ENCODE results near the gene BABAM2.

The BABAM2 gene

DNA sequence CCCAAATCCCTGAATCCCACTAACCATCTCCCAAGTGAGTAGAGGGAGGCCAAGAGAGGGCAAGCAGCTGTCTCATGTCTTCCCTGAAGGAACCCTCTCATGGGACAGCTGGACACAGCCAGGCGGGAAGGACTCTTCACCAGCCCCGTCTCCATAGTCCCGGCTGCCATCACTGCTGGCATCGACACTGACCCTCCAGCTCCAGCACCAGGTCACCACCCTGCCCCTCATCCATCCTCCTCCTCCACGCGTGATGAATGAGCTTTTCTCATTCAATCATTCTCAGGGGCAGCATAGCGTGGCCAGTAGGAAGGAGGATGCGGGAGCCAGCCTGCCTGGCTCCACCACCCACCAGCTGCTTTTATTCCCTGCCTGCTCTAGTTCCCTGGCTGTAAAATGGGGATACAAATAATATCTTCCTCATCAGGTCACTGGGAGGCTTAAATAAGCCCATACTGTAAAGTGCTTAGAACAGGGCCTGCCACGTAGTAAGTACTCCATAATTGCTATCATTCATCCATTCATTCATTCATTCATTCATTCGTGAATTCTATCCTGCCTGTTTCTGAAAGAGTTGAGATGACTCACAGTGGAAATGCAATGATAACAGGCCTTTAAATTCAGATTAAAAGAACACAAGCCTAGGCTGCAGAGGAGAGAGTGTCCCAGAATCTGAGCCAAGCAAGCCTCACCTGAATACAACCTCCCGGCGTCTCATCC is 471.6 kb downstream of the BABAM2 start:
- no peak for TF ChIP-seq CTCF (IDR thresholded peaks at IDR 0.05; ENCODE audit: low read depth, low read length, missing control alignments)
- no peak overlapping the region for H3K4me3 ChIP-seq (ENCODE audit: low read depth, low read length)
- DNase-seq (ENCODE audit: low read depth), result no peak

DNA sequence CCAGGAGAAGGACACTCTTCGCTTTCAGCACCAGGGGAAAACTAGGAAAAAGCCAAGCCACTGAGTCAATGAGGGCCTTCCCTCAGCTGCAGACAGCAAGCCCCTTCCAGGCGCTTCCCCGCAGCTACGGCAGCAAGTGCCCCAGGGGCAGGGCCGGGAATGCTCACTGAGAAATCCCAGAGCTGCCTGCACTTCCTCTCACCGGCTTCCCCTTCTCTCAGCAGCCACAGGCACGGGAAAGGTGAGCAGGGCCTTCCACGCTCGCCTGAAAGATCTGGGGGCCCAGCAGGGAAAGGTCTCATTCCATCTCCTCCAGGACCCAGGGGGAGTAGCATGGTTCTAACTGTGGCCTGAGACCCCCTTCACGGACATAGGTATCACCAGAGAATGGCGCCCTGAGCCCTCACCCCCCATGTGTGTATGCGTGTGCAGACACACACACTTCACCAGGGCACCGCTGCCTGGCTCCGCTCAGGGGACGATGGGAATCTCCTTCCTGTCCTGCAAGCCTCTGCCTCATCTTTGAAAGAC is 472.5 kb downstream of the BABAM2 start:
- TF ChIP-seq CTCF (IDR thresholded peaks at IDR 0.05; ENCODE audit: low read depth, low read length, missing control alignments), result no peak
- H3K4me3 ChIP-seq (ENCODE audit: low read depth, low read length), result no peak overlapping the region
- no peak for DNase-seq (ENCODE audit: low read depth)

DNA sequence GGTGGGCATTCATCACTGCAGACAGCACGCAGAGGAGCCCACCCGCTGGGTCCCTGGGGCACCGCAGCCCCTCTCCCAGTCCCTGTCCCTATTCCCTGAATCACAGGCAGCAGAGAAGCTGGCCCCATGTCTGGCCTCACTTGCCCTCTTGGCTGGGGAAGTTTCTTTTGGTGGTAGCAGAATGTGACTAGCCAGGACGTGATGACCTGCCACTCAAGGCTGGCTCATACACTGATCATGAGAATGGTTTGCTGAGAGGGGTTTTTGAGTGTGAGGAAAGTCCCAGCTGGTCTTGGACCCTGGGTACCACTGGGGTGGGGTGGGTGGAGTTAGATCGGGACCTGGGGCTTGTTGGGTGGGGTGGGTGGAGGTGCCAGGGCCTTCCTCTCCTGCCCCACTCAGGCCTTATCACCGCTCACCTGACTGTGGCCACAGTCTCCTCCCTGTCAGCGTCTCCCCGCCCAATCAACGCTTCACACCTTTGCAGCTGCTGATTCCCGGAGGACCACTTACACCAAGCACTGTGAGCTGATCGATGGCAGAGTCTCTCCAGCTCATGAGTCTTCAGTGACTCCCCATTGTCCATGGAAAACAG is 473.3 kb downstream of the BABAM2 start:
- no peak overlapping the region for H3K4me3 ChIP-seq (ENCODE audit: low read depth, low read length)
- DNase-seq (ENCODE audit: low read depth), result no peak
- TF ChIP-seq CTCF (IDR thresholded peaks at IDR 0.05; ENCODE audit: low read depth, low read length, missing control alignments), result no peak

- no peak for DNase-seq (ENCODE audit: low read depth)
- TF ChIP-seq CTCF (IDR thresholded peaks at IDR 0.05; ENCODE audit: low read depth, low read length, missing control alignments), result no peak
- H3K4me3 ChIP-seq (ENCODE audit: low read depth, low read length), result no peak overlapping the region
These were observed 474.1 kb downstream of the BABAM2 start for GRCh38 chr2:28364610-28365009.

DNA sequence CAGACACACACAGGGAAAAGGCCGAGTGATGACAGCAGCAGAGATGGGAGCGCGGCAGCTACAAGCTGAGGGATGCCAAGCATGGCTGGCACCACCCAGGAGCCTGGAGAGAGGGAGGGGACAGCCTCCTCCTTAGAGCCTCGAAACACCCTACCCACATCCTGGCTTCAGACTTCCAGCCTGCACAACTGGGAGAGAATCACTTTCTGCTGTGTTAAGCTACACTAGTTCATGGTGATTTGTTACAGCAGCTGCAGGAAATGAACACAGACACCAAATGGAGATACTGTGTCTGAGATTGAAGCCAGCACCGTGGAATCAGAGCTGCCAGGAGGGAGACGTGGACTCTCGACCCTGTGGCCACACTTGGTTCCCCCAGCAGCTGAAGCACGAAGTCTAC is 474.6 kb downstream of the BABAM2 start:
- TF ChIP-seq CTCF (IDR thresholded peaks at IDR 0.05; ENCODE audit: low read depth, low read length, missing control alignments), result no peak
- DNase-seq (ENCODE audit: low read depth), result no peak
- H3K4me3 ChIP-seq (ENCODE audit: low read depth, low read length), result no peak overlapping the region

DNA sequence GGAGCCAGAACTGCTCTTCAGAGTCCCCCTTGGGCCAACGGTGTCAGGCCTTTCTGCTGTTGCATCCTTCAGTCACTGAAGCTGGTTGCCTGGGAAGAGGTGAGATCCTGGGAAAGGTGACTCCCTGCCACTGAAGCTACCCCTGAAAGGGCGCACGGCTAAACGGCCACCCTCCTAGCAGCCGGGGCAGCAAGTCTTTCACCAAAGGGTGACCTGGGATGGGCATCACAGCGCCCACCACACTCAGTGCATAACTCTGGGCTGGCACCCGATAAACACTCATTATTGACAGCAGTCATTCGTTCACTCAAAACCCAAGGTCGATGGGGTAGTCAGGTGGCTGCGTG is 475.6 kb downstream of the BABAM2 start:
- no peak overlapping the region for H3K4me3 ChIP-seq (ENCODE audit: low read depth, low read length)
- DNase-seq (ENCODE audit: low read depth), result no peak
- no peak for TF ChIP-seq CTCF (IDR thresholded peaks at IDR 0.05; ENCODE audit: low read depth, low read length, missing control alignments)
